CD4-positive, alpha-beta T cell treated with Interleukin-6 for 4 hours (primary cell): ENCODE measurements around the gene CDC25B.
A peak's percentile ranks its signal among the peaks of the same experiment; 100 is the strongest.
"Not testable (repeated sequence)": the region's sequence is repeated elsewhere in the genome, so short reads cannot be mapped to it uniquely, and the experiment has no call there.

ENCODE experiments used
- DNase-seq: peaks from one replicate; pipeline ENCODE4 v3.0.0-alpha.2; 2020; ENCODE audit warnings: mixed read lengths

The CDC25B gene

DNA sequence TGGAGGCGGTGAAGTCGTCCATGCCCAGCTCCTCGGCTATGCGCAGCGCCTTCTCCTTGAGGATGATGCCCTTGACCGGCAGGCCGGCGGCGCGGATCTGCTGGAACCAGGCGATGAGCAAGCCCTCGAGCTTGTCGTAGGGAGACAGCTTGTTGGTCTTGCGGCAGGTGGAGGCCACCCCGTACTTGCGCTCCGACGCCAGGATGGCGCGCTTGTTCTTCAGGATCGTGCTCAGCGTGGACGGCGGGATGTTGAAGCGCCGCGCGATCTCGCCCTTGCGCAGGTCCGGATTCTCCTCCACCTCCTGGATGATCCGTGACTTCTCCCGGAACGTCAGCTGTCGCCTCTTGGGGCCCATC, 10.0 kb upstream of the CDC25B start:
- DNase-seq = peak; percentile 62

DNA sequence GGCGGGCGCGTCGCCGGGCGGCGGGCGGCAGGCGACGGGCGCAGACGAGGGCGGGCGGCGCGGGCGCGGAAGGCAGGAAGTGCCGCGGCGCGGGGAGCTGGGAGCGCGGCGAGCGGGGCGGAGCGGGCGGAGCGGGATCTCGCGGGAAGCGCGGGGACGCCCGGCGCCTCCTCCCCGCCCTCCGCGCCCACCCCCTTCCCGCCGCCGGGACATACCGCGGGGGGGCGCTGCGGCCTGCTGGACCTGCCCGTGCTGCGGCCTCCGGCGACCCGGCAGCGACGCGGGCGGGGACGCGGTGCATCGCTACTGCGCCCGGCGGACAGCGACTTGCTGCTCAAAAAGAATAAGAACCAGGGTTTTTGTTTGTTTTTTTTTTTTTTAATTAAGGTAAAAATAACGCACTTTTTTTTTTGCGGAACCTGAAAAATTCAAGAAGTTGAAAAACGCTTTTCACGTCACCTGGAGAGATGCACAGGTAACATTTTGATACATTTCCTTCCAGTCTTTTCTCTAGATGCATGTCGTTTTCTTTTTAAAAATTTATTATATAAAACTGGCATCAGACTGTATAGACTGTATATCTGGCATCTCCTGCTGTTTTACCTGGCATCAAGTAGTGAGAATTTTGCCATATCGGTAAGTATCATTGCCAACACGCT, 9.3 kb upstream of the CDC25B start, which contains the start of gene CENPB:
TSS of gene CENPB (minus strand) at position 76 of the 659 bp plus-strand sequence. CDS start 257 bp downstream, outside the sequence.
- DNase-seq = peak; percentile 92

DNA sequence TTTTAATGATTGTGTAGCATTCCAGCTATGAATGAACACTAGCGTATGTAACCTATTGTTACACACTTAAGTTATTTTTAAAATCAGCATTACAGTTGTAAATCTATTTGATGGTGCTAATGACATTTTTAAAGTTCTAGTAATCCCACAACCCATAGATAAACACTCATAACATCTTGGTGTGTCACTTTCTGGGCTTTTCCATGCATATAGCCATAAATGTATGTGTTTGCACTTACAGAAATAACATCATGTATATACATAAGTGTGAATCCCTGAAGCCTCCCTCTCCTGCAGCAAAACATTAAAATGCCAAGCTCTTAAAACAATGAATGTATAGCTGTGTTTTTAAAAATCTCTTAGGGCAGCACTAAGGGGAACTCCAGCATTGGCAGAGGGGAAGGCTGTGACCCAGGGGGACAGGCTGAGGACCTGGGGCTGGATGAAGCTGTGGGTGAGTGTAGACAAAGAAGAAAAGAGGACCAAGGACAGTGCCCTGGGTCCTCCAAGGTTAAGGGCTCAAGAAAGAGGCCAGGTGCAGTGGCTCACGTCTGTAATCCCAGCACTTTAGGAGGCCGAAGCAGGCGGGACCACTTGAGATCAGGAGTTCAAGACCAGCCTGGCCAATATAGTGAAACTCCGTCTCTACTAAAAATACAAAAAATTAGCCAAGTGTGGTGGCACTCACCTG, 8.6 kb upstream of the CDC25B start:
- no peak for DNase-seq

DNA sequence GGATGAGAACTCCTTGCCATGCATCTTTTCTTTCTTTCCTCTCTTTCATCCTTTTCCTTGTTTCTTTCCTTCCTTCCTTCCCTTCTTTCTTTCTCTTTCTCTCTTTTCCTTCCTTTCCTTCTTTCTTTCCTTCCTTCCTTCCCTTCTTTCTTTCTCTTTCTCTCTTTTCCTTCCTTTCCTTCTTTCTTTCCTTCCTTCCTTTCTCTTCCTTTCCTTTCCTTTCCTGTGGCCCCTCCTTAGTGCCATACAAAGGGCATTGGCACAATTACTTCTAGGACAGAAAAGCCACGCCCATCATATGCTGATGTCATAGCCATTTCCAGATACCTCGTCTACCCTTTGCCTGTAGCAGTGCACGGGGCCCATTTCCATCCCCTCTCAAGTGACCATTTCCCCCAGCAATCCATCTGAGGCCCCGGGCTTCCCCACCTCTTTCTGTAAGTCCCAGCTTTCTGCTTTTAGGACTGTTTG, 7.4 kb upstream of the CDC25B start:
- DNase-seq = no peak

DNA sequence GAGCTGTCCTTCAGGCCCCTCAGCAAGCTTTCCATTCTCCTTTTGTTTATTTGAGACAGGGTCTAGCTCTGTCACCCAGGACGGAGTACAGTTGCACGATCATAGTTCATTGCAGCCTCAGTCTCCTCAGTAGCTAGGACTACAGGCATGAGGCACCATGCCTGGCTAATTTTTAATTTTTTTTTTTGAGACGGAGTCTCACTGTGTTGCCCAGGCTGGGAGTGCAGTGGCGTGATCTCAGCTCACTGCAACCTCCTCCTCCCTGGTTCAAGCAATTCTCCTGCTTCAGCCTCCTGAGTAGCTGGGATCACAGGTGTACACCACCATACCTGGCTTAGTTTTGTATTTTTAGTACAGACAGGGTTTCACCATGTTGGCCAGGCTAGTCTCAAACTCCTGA, 6.9 kb upstream of the CDC25B start:
- not testable (repeated sequence) for DNase-seq

DNA sequence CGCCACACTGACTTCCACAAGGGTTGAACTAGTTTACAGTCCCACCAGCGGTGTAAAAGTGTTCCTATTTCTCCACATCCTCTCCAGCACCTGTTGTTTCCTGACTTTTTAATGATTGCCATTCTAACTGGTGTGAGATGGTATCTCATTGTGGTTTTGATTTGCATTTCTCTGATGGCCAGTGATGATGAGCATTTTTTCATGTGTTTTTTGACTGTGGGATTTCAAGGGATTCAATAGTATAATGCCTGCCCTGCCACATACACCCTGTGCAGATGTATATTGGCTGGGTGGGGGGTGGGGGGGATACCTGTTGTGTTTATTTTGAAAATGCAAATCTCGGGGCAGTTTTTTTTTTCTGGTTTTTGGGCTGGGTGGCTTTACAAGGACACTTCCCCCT, 1.9 kb upstream of the CDC25B start:
- DNase-seq = not testable (repeated sequence)

DNA sequence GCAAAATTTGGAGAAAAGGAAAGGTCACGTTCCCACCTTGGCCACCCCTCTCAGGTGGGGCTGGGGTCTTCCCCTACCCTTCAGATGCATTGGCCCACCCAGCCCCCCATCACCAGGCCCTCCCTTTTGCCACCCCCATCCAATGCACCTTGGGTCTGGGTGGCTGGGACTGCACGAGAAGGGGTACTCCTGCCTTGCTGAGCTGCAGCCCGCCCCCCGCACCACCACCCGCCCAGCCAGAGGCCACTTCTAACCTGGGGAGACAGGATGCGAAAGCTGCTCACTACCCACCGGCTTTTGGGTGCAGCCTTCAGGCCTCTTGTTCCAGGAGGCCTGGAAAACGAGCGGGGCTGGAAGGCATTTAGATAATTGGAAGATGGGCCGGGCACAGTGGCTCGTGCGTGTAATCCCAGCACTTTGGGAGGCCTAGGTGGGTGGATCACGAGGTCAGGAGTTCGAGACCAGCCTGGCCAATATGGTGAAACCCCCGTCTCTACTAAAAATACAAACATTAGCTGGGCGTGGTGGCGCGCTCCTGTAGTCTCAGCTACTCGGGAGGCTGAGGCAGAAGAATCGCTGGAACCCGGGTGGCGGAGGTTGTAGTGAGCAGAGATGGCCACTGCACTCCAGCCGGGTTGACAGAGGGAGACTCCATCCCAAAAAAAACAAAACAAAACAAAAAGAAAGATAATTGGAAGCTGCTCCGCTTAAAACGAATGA, 1.2 kb upstream of the CDC25B start:
- no peak for DNase-seq

DNA sequence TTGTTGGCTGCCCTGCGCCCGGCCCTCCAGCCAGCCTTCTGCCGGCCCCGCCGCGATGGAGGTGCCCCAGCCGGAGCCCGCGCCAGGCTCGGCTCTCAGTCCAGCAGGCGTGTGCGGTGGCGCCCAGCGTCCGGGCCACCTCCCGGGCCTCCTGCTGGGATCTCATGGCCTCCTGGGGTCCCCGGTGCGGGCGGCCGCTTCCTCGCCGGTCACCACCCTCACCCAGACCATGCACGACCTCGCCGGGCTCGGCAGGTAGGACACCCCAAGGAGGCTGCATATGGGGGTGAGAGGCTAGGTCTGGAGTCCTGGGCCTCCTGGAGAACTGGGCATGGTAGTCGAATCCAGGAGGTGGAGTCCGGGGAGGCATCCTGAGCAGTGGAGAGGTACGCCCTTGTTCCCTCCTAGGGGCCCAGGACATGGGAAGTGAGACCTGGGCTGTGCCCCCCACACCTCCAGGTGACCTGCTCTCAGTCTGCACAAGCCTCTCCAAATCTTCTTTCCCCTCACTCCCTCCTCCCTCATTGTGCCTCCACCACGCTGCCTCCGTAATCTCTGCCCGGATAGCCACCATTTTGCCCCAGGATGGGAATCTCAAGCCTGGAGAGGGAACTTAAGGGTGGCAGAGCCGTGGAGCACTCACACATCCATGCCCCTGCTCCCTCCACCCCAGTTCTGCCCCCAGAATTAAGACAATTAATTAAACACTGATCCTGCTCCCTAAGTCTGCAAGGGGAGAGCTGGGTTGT, 541 bp downstream of the CDC25B start:
- no peak for DNase-seq

DNA sequence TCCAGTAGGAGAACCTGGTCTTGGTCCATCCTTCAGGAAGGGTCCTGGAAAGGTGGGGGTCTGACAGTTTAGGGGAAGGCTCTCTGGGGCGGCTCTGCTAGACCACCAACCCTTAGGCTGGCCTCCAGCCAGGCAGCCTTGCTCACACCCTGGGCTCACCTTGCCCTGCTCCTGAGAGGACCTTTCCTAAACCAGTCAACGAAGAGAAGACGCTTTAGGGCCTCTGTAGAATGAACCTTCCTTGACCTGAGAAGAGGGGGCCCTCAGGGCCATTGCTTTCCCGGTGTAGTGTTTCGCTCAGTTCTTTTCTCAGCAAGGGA, 1.1 kb downstream of the CDC25B start:
- DNase-seq = no peak

DNA sequence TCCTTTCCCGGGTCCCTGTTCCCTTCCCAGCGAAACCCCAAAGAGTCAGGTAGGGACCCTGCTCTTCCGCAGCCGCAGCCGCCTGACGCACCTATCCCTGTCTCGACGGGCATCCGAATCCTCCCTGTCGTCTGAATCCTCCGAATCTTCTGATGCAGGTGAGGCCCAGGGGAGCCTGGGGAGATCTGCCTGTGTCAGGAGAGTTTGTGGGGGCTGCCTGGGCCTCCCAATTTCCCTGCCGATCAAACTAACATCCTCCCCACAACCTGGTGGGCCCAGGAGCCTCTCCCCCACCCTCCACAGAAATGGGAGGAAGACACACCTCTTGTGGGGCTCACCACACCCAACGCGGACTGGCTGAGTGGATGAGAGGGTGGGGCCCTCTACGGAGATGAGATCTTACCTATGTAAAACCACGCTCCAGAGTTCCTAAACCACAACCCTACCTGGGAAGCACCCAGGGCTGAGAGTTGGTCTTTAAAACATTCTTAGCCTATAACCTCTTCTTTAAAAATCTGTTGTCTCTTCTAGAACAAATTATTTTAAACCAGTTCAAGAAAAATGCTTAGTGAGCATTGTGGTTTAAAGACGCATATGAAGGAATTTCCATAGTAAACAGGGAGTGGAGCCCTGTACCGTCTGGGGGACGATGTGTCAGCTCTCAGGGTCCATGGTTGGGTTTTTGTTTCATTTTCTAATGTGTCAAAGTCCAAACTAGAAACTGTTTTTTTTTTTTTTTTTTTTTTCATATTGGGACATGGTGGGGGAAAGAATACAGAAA, 1.7 kb downstream of the CDC25B start:
- peak; percentile 76 for DNase-seq

DNA sequence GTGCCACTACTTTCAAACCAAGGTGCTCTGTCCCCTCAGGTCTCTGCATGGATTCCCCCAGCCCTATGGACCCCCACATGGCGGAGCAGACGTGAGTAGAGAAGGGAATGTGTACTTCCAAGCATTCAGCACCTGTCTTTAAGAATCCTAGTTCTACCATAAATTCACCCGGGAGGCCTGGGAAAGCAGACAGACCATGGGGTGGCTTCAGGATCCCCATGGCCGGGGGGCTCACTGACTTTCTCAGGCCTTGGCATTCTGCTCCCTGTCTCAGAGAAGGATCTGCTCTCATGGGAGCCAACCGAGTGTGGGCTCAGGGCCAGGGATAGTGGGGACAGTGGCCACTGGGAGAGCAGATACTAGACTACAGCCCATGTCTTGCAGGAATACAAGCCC, 2.3 kb downstream of the CDC25B start:
- DNase-seq = no peak

DNA sequence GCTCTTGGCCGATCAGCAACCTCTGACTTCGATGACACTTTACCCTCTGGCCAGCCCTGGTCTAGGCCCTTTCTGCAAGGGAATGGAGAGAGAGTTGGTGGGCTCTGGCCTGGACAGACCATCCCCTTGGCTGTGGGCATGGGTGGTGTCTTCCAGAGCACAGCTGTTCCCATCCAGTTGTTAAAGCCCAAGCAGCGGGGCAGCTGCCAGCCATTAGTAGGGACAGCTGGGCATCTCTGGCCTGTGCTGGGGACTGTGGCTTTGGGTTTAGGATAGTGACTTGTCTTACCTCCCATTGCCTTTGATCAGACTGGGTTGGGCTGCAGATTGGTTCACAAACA, 2.8 kb downstream of the CDC25B start:
- DNase-seq = no peak

DNA sequence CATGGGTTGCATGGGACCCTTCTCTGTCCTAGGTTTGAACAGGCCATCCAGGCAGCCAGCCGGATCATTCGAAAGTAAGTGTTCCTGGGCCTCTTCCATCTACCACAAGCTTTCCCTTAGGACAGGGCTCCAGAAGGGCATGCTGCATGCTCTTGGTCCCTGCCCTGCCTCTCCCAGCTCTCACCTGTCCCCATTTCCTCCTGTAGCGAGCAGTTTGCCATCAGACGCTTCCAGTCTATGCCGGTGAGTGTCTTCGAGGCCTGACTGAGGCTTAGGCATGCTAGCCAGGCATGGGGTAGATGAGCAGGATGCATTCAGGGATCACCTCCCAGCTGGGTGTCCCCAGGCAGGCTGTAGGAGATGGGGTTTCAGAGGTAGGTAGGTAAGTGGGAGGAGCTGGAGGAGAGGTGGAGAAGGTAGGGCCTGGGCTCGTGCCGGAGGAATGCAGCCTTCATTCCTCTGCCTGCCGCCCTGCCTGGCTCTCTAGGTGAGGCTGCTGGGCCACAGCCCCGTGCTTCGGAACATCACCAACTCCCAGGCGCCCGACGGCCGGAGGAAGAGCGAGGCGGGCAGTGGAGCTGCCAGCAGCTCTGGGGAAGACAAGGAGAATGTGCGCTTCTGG, 4.3 kb downstream of the CDC25B start:
- no peak for DNase-seq

DNA sequence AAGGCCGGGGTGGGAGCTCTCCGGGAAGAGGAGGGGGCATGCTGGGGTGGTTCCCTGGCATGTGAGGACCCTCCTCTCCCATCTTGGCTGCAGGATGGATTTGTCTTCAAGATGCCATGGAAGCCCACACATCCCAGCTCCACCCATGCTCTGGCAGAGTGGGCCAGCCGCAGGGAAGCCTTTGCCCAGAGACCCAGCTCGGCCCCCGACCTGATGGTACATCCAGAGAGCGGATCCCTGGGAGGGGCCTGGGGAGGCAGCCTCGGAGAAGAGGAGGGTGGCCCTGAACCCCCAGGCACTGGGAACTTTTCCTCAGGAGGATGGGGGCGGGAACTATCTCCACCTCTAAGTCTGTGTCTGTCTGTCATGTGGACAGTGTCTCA, 4.8 kb downstream of the CDC25B start:
- no peak for DNase-seq

DNA sequence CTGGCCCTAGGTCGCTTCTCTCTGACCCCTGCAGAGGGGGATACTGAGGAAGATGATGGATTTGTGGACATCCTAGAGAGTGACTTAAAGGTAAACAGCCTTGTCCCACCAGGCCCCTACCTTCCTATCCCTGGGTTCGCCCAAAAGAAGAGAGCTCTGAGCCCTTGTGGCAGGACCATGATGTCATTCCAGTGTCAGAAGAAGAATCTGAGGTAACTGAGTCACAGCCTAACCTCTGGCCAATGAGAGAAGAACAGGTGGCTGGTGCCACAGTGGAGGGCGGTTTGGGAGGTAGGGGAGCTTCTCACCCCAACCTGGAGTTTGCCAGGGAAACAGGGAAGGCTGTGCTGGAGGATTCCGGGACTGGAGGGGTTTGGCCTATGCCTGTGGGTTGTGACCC, 5.2 kb downstream of the CDC25B start:
- no peak for DNase-seq

DNA sequence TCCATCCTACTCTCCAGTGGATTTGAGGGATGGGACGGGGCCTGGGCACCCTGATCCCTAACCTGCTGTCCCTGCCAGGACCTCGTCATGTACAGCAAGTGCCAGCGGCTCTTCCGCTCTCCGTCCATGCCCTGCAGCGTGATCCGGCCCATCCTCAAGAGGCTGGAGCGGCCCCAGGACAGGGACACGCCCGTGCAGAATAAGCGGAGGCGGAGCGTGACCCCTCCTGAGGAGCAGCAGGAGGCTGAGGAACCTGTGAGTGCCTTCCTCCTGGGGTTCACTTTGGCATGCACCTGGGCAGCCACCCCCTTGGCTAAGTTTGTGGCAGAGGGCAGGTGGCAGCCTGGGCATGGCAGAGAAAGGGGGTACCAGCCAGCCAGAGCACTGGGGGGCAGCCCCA, 5.7 kb downstream of the CDC25B start:
- no peak for DNase-seq

DNA sequence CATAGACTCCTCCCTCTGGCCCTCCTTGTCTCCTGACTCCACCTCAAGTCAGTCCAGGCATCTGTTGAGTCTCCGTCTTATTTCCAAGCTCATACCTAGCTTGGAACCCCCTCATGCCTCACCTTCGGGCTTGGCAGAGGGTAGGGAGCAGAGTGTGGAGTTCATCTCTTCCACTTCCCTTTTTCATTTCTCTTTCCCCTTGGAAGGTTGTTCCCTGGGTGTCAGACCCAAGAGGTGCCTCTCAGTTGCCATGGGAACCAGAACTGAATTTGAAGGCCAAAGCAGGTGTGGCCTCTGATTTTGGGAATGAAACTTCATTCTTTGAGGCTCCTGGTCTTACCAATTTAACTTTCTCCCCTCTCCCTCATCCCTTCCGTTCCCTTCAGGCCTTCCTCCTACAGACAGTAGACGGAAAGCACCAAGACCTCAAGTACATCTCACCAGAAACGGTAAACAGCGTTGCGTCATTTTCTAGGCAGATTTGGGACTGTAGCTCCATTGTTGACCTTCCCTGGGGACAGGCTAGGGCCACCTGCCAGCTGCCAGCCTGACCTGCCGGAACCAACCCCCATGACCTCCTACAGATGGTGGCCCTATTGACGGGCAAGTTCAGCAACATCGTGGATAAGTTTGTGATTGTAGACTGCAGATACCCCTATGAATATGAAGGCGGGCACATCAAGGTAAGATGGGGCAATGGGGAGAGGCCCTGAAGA, 6.6 kb downstream of the CDC25B start:
- DNase-seq = no peak

DNA sequence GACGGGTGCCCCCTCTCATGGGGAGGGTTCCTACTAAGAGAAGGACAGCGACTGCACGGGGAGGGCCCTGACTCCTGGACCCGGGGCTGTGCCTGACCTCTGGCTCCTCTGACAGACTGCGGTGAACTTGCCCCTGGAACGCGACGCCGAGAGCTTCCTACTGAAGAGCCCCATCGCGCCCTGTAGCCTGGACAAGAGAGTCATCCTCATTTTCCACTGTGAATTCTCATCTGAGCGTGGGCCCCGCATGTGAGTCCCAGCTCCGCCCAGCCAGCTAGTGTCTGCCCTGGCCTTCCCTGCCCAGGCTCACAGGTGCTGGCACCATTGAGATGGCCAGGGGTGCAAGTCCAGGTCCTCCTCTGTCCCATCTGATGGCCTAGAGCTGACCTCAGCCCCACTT, 7.2 kb downstream of the CDC25B start:
- DNase-seq = no peak

DNA sequence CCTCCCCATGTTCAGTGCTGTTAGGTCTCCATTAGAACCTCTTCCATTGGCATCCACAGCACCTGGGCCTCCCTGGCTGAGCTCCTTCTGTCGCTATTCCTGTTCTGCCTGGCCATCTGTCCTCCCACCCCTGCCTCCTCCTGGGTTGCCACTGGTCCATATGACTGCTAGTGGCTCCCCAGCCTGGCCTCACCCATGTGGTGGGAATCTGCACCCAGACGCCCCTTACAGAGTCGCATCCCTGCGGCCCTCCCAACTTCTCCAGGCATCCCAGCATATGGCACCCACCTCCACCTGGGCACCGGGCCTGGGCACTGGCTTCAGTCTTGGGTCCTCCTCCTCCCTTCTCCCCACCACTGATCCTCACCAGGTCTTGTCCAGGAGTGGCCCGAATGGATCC, 7.7 kb downstream of the CDC25B start:
- no peak for DNase-seq

DNA sequence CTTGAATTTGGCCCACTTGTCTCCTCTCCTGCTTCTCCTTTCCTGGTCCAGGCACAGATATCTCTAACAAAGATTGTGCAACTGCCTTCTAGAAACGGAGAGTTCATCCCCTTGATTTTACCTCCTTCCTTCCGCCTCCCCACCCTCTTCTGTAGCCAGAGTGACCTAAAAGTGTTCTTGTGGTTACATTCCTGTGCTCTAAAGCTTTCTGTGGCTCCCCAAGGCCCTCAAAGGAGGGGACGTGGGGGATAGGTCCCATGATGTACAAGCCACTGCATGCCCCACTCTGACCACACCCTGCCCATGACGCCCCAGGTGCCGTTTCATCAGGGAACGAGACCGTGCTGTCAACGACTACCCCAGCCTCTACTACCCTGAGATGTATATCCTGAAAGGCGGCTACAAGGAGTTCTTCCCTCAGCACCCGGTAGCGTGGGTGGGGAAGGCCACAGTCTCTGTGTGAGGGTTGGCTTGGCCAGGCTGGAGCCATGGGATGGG, 8.2 kb downstream of the CDC25B start:
- DNase-seq = no peak

DNA sequence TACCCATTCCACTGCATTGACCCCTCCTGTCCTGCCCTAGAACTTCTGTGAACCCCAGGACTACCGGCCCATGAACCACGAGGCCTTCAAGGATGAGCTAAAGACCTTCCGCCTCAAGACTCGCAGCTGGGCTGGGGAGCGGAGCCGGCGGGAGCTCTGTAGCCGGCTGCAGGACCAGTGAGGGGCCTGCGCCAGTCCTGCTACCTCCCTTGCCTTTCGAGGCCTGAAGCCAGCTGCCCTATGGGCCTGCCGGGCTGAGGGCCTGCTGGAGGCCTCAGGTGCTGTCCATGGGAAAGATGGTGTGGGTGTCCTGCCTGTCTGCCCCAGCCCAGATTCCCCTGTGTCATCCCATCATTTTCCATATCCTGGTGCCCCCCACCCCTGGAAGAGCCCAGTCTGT, 8.7 kb downstream of the CDC25B start:
- DNase-seq = no peak
